ENCODE measurements around the gene AUTS2. TPM values are rescaled to one million over a fixed set of nuclear protein-coding genes. Genes with fewer than 3 reads are reported as not detected.

AUTS2 gene
- total RNA-seq, 6 experiments from 2014 or later = 10.4 to 32.0 (median 19.3) TPM

GRCh38 chr7:70799841-70800405 is 1201.6 kb downstream of the AUTS2 start:
- WGBS (ENCODE audit: insufficient coverage, low coverage, low lambda C conversion rate, missing lambda C conversion rate) = 64% methylated on average over 4 of the region's 4 CpGs
- ATAC-seq = no peak
- intact Hi-C loops (cut with DNase I) = no loop called here

GRCh38 chr7:70805360-70805759 is 1207.1 kb downstream of the AUTS2 start:
- Histone ChIP-seq H3K4me3 (no peak overlapping the region), H3K9me3 (no peaks in the 10 kb centered on the region), H3K4me1 (peaks cover 0 to 6% (median 0%) of the 10 kb centered on the region in 4 donors), H3K36me3 (no peaks in the 10 kb centered on the region), H3K27ac (no peak overlapping the region), H3K27me3 (no peaks in the 10 kb centered on the region)
- no peak for TF ChIP-seq POLR2A (IDR thresholded peaks at IDR 0.05)
- TF ChIP-seq CTCF (IDR thresholded peaks at IDR 0.05) = no peak
- intact Hi-C loops (cut with DNase I) = no loop called here
- 73% methylated on average over 7 of the region's 7 CpGs for WGBS (ENCODE audit: insufficient coverage, low coverage, low lambda C conversion rate, missing lambda C conversion rate)
- ATAC-seq (no peak), DNase-seq (no peak)

More at GRCh38 chr7:70799841-70800405, 1201.6 kb downstream of the AUTS2 start:
- H3K9me3 ChIP-seq = peaks cover 0 to 9% (median 1%) of the 10 kb centered on the region in 4 donors
- no peaks in the 10 kb centered on the region for H3K4me1 ChIP-seq
- no peak overlapping the region for H3K27ac ChIP-seq
- DNase-seq = no peak
- no peaks in the 10 kb centered on the region for H3K36me3 ChIP-seq
- no peaks in the 10 kb centered on the region for H3K27me3 ChIP-seq
- TF ChIP-seq POLR2A (IDR thresholded peaks at IDR 0.05) = no peak
- TF ChIP-seq CTCF (IDR thresholded peaks at IDR 0.05) = no peak
- no peak overlapping the region for H3K4me3 ChIP-seq

GRCh38 chr7:70807650-70808049 is 1209.4 kb downstream of the AUTS2 start:
- no peak for ATAC-seq
- H3K4me1 ChIP-seq = peaks cover 0 to 13% (median 4%) of the 10 kb centered on the region in 4 donors
- H3K4me3 ChIP-seq = no peak overlapping the region
- intact Hi-C loops (cut with DNase I) = no loop called here
- WGBS (ENCODE audit: insufficient coverage, low coverage, low lambda C conversion rate, missing lambda C conversion rate) = 73% methylated on average over 5 of the region's 11 CpGs
- no peaks in the 10 kb centered on the region for H3K9me3 ChIP-seq
- no peak for TF ChIP-seq CTCF (IDR thresholded peaks at IDR 0.05)
- no peak for DNase-seq
- no peaks in the 10 kb centered on the region for H3K27me3 ChIP-seq
- no peak overlapping the region for H3K27ac ChIP-seq
- H3K36me3 ChIP-seq = no peaks in the 10 kb centered on the region

GRCh38 chr7:70808876-70809275 is 1210.6 kb downstream of the AUTS2 start:
- Histone ChIP-seq H3K36me3 (no peaks in the 10 kb centered on the region), H3K4me3 (no peak overlapping the region), H3K27me3 (no peaks in the 10 kb centered on the region), H3K4me1 (peaks cover 0 to 13% (median 4%) of the 10 kb centered on the region in 4 donors), H3K9me3 (no peaks in the 10 kb centered on the region), H3K27ac (no peak overlapping the region)
- intact Hi-C loops (cut with DNase I) = no loop called here
- TF ChIP-seq POLR2A (IDR thresholded peaks at IDR 0.05) (no peak), CTCF (IDR thresholded peaks at IDR 0.05) (no peak)
- DNase-seq = no peak
- ATAC-seq = no peak
- WGBS (ENCODE audit: insufficient coverage, low coverage, low lambda C conversion rate, missing lambda C conversion rate) = 60% methylated on average over 6 of the region's 6 CpGs
